ENCODE data around the gene PRDX1. TPM values are rescaled to one million over a fixed set of nuclear protein-coding genes. Genes with fewer than 3 reads are reported as not detected.

Gene PRDX1
- total and polyA plus RNA-seq, 2 of the 8 experiments (the other 6 are each of a cell fraction or from before 2014, with no cell fraction given), result 1,165 to 1,418 TPM

DNA sequence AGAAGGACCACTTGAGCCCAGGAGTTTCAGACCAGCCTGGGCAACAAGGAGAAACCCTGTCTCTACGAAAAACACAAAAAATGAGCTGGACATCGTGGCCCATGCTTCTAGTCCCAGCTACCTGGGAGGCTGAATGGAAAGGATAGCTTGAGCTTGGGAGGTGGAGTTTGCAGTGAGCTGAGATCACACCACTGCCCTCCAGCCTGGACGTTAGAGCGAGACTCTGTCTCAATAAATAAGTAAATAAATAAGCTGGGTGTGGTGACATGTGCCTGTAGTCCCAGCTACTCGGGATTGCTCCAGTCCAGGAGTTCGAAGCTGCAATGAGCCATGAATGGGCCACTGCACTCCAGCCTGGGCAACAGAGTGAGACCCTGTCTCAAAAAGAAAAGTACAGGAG, 32.5 kb upstream of the PRDX1 start:
- FAIRE-seq (no peak), DNase-seq (ENCODE audit: low read depth in 1 of 2, low spot score in 2 of 2) (no peak)
- WGBS, 2 experiments (ENCODE audit: extremely low coverage in 1 of 2, insufficient coverage in 1 of 2, insufficient read length in 1 of 2, insufficient replicate concordance in 2 of 2, low coverage in 1 of 2, low lambda C conversion rate in 2 of 2, missing lambda C conversion rate in 1 of 2), result 98% methylated on average over 6 of the region's 6 CpGs; no CpG with 5 or more reads in 1 of the 2 experiments
- Histone ChIP-seq H3K36me3 (ENCODE audit: control insufficient read depth in 2 of 4, insufficient read depth in 4 of 4, low read length in 3 of 4) (peaks cover 5 to 50% (median 21%) of the 10 kb centered on the region in 4 experiments), H4K91ac (replicated peaks; ENCODE audit: insufficient read length, low read length) (no peak overlapping the region), H3K4me1 (replicated peaks in 1 of 4; ENCODE audit: control insufficient read depth in 3 of 4, insufficient read depth in 4 of 4, low read length in 3 of 4) (peaks cover 0 to 4% (median 1%) of the 10 kb centered on the region in 4 experiments; a peak in 3 of 7 replicates), H4K20me1 (replicated peaks in 1 of 2; ENCODE audit: control insufficient read depth in 1 of 2, insufficient read depth in 2 of 2, low read length in 2 of 2) (peaks cover 5 to 6% of the 10 kb centered on the region in 2 experiments), H3K18ac (ENCODE audit: extremely low read depth, low read length) (no peak overlapping the region), H4K5ac (ENCODE audit: insufficient read length, low read depth, low read length) (no peak overlapping the region), H3K27me3 (replicated peaks in 1 of 4; ENCODE audit: control insufficient read depth in 3 of 4, extremely low read depth in 1 of 4, insufficient read depth in 3 of 4, low read length in 3 of 4) (no peaks in the 10 kb centered on the region), H3K4me3 (ENCODE audit: extremely low read depth in 1 of 4, insufficient read depth in 2 of 4, low read depth in 3 of 4, low read length in 4 of 4) (no peak overlapping the region), H4K8ac (ENCODE audit: extremely low read depth, insufficient read depth, low read length) (no peak overlapping the region; the same call in 1 of the 2 replicates), H3K9me3 (ENCODE audit: insufficient read depth in 2 of 2, low read depth in 1 of 2, low read length in 1 of 2) (no peaks in the 10 kb centered on the region), H2AFZ (ENCODE audit: low read length) (no peak overlapping the region), H3K79me2 (ENCODE audit: control insufficient read depth in 1 of 2, insufficient read depth in 2 of 2, low read length in 2 of 2) (peaks cover 10 to 62% of the 10 kb centered on the region in 2 experiments), H2AK5ac (ENCODE audit: low read depth, low read length) (no peak overlapping the region), H3K79me1 (ENCODE audit: low read depth, low read length) (peaks cover 11% of the 10 kb centered on the region; the same call in 1 of the 2 replicates), H3K4me2 (ENCODE audit: insufficient read depth in 1 of 2, low read depth in 2 of 2, low read length in 2 of 2) (no peak overlapping the region), H2BK5ac (ENCODE audit: low read depth, low read length) (no peak overlapping the region), H2BK120ac (replicated peaks; ENCODE audit: low read depth, low read length) (no peak overlapping the region), H3K56ac (replicated peaks; ENCODE audit: insufficient read length, low read depth, low read length) (no peak overlapping the region), H2BK20ac (ENCODE audit: low read length) (no peak overlapping the region), H3K23me2 (ENCODE audit: low read depth, low read length) (peaks cover 8% of the 10 kb centered on the region), H2BK15ac (ENCODE audit: low read length) (no peak overlapping the region), H3K27ac (ENCODE audit: low read depth, low read length) (no peak overlapping the region), H3K4ac (replicated peaks; ENCODE audit: insufficient read length, low read depth, low read length) (no peak overlapping the region), H2BK12ac (ENCODE audit: low read depth, low read length) (no peak overlapping the region), H3K23ac (ENCODE audit: insufficient read length) (no peak overlapping the region), H3K9ac (replicated peaks in 1 of 4; ENCODE audit: extremely low read depth in 1 of 4, low read depth in 3 of 4, low read length in 3 of 4) (no peak overlapping the region), H3K14ac (ENCODE audit: insufficient read length) (no peak overlapping the region)
- TF ChIP-seq SRF (IDR thresholded peaks at IDR 0.05; ENCODE audit: low read depth, low read length), result no peak
- no peak for TF ChIP-seq KDM4A (IDR thresholded peaks at IDR 0.05; ENCODE audit: low read depth, low read length, severe bottlenecking)
- TF ChIP-seq GTF2F1 (IDR thresholded peaks at IDR 0.05; ENCODE audit: borderline replicate concordance, low read depth, low read length), result no peak
- no peak for TF ChIP-seq KDM1A (IDR thresholded peaks at IDR 0.05; ENCODE audit: borderline replicate concordance, low read length)
- POLR2A ChIA-PET (ENCODE audit: partially characterized antibody), result interaction anchor here (0.6 to 35.7 kb wide), 14 partner anchors 10 to 577 kb away, joined by 3 to 741 read pairs (median 6); partner anchors contain the start of genes CCDC163, MMACHC, MUTYH and NASP
- CTCF ChIA-PET (ENCODE audit: partially characterized antibody), result interaction anchor here (0.9 to 2.9 kb wide), 6 partner anchors 9 to 184 kb away, joined by 3 to 20 read pairs (median 4); partner anchors contain the start of gene PRDX1

All from H1 (cell line).